WI38 (cell line): ENCODE measurements around the gene C3orf20.

ENCODE experiments used
- H3K4me3 ChIP-seq: 2 replicates; pipeline ENCODE4 v1.5.1; 2011; ENCODE audit warnings: low read depth, mild to moderate bottlenecking, control low read depth, low read length
- TF ChIP-seq, protein P1 (sequence below): IDR thresholded peaks from 2 replicates; pipeline ENCODE4 v1.5.1; 2012; ENCODE audit warnings: low read depth, mild to moderate bottlenecking, control low read depth, low read length

Gene C3orf20

GRCh38 chr3:14770591-14770990, 95.7 kb downstream of the C3orf20 start:
- no peak overlapping the region for H3K4me3 ChIP-seq
- TF ChIP-seq, protein P1, sequence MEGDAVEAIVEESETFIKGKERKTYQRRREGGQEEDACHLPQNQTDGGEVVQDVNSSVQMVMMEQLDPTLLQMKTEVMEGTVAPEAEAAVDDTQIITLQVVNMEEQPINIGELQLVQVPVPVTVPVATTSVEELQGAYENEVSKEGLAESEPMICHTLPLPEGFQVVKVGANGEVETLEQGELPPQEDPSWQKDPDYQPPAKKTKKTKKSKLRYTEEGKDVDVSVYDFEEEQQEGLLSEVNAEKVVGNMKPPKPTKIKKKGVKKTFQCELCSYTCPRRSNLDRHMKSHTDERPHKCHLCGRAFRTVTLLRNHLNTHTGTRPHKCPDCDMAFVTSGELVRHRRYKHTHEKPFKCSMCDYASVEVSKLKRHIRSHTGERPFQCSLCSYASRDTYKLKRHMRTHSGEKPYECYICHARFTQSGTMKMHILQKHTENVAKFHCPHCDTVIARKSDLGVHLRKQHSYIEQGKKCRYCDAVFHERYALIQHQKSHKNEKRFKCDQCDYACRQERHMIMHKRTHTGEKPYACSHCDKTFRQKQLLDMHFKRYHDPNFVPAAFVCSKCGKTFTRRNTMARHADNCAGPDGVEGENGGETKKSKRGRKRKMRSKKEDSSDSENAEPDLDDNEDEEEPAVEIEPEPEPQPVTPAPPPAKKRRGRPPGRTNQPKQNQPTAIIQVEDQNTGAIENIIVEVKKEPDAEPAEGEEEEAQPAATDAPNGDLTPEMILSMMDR: no peak

- no peak overlapping the region for H3K4me3 ChIP-seq
- TF ChIP-seq, protein P1: no peak
Measured at GRCh38 chr3:14771593-14772497, 96.9 kb downstream of the C3orf20 start.

GRCh38 chr3:14772533-14773138, 97.7 kb downstream of the C3orf20 start:
- H3K4me3 ChIP-seq: no peak overlapping the region
- TF ChIP-seq, protein P1: no peak

DNA sequence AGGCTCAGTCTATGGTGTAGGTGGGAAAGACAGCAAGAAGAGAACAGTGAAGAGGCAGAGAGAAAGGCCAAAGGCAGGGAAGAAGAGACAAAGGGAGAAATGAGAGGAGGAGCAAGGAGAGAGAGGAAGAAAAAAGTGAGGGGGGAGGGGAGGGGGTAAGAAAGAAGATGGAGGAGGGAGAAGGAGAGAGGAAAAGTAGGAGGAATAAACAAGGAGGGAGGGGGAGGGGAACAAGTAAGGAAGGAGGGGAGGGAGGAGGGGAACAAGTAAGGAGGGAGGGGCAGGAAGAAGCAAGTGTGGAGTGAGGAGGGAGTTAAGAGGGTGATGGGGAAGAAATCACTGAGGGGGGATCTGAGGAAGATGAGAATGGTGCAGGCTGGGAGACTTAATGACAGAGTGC, 98.3 kb downstream of the C3orf20 start:
- TF ChIP-seq, protein P1: no peak
- H3K4me3 ChIP-seq: no peak overlapping the region

GRCh38 chr3:14773691-14774128, 98.8 kb downstream of the C3orf20 start:
- no peak overlapping the region for H3K4me3 ChIP-seq
- TF ChIP-seq, protein P1: no peak

GRCh38 chr3:14774431-14774830, 99.5 kb downstream of the C3orf20 start:
- TF ChIP-seq, protein P1: no peak
- no peak overlapping the region for H3K4me3 ChIP-seq

GRCh38 chr3:14775011-14775410, 100.1 kb downstream of the C3orf20 start:
- TF ChIP-seq, protein P1: no peak
- H3K4me3 ChIP-seq: no peak overlapping the region
